NCI-H446 treated with DMSO at 0.1 percent for 48 hours (cell line): ENCODE results near the gene TBXAS1.

Experiments used
- DNase-seq: peaks from one replicate; lab custom pipeline; 2025; lab: John Stamatoyannopoulos, UW

The TBXAS1 gene

DNA sequence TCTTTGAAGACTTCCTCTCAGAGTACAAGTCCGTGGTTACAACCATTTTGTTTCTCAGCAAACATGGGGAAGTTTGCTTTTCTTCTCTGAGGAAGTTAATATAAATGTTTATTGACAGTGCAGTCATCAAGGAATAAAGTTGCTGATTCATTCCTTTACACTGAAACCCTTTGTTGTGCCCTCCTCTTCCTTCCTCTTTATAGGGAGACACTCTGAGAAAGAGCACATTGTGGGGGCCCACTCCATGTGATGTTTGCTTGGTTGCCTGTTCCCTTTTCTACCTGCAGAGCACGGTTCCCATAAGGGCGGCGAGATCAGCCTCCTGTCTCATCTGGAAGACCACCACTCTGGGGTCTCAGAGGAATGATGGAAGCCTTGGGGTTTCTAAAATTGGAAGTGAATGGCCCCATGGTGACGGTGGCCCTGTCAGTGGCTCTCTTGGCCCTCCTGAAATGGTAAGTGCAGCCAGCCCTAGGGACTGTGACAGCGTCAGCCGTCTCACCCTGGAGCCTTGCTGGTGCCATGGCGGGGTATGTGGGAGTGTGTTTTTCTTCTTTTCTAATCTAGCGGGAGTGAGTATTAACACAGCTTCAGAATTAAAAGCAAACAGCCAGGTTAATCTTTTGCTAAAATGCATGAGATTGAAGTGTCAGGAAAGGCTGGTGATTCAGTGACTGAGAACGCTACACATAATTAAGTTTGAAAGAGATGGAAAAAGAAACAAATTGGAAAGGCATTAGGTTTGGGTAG is at the start of gene TBXAS1:
TSS of gene TBXAS1 (plus strand) at position 240 of the 750 bp plus-strand sequence. CDS start at position 367, 127 bp downstream.
- DNase-seq: no peak

DNA sequence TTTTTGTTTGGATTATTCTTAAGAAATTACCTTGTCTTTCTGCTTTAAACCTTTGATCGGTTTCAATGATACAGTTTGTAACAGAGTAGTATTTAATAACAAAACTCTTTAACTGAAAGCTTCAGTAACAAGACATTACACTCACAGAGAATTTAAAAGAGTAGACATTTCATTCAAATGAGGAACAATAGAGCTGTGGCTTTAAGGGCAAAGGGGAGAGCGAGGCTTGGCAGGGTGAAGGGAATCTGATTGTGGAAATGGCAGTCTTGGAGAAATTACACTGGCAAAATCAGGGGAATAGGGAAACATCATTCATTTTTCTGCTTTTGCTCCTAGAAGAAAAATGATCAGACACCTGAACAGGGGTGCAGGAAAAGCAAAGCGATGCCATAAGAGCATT is 46.1 kb upstream of the TBXAS1 start:
- no peak for DNase-seq

DNA sequence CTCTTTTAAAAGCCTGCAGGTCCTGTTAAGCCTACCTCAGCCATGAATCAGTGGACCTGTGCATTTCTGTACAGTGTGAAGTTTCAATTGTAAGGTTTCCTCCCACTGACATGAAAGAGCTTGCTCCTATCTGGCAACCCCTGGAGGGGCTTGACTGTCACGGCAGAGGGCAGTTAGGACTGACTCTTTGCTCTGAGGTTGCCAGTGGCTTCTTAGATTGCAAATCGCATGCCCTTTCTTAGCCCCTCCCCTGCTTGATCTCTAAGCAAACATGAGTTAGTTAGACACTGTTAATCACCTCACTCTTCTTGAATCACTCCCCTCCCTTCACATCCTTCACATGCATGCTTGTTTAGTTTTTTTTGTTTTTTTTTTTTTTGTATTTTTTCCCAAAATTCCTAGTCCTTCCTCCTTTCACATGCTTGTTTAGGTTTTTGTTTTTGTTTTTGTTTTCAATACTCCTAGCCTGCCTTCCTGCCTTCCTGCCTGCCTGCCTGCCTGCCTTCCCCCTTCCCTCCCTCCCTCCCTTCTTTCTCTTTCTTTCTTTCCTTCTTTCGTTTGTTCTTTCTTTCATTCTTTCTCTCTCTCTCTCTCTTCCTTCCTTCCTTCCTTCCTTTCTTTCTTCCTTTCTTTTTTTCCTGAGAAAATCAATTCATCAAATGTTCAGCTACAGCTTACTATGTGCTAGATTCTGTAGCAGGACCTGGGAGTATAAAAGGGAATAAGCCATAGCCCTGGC is 45.2 kb upstream of the TBXAS1 start:
- no peak for DNase-seq

DNA sequence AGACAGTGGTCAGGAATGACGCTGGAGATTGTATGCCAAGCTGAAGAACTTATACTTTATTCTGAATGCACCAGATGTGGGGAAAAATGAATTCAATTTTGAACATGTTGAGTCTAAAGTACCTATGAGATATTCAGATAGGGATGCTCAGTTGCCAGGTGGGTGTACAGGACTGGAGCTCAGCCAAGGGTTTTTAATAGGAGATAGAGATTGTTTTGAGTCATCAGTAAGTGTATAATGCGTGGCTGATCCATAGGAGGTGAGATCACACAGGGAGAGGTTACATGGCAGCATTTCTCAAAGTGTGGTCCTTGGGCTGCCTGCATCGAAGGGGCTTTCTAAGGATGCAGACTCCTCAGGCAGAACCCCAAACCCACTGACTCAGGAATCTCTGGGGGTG is 44.4 kb upstream of the TBXAS1 start:
- DNase-seq: no peak

DNA sequence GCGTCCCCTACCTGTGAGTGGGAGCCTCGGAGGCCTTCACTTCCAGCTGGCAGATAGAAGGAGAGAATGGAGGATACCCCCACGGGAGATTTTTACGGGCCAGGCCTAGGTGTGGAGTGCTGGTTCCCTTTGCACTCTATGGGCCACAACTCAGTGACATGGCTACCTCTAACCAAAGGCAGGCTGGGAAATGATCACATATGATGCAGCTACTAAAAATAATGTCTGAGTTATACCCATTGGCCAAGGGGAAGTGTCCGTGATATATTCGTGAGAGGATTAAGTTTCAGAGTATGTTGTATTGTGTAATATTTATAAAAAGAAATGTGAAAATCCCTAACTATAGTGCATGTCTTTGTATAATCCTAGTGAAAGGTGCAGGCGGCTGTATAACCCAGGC is 37.7 kb upstream of the TBXAS1 start:
- no peak for DNase-seq

DNA sequence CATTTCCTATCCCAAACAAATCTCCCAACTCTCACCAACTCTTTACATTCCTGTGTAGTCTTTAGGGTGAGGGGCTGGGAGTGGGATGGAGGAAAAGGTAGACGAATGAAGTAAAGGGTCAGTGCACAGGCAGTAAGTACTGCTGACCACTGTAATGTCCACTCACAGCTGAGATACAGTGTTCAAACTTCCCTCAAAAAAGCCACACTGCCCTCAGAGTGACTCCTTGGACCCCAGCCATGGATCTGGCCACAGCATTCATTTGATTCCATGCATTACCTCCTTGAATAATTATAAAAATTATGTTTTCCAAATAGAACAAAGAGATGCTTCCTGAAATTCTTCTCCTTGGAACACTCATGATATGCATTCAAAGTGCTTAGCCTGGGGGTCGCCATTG is 31.5 kb upstream of the TBXAS1 start:
- DNase-seq: no peak

DNA sequence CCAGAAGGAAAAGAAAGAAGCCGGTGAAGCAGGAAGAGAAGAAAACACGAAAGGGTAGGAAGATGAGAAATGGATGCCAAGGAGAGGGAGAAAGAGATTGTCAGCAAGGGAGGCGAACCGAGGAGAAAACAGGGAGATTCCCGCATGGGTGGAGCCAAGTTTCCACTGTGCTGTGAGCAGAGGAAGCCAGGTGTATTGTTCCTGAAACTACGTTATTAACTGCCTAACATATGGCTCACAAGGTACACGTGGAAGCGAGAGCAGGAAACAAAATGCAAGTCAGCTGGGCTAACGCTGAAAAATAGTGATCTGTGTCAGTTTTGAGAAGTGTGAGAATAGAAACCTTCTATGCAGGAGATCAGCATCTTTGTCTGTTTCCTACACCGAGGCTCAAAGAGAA is 30.8 kb upstream of the TBXAS1 start:
- no peak for DNase-seq

DNA sequence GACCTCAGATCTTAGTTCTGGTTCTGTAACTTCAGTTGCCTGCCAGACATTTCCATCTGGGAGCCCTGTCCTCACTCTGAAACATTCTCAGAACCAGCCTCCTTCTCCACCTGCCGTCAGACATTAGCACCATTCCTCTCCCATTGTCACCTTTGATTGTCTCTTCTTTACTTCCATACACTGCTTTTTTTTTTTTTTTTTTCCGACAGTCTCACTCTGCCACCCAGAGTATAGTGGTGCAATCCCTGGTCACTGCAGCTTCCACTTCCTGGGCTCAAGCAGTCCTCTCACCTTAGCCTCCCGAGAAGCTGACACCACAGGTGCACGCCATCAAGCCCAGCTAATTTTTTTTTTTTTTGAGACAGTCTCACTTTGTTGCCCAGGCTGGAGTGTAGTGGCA is 30.2 kb upstream of the TBXAS1 start:
- DNase-seq: no peak

DNA sequence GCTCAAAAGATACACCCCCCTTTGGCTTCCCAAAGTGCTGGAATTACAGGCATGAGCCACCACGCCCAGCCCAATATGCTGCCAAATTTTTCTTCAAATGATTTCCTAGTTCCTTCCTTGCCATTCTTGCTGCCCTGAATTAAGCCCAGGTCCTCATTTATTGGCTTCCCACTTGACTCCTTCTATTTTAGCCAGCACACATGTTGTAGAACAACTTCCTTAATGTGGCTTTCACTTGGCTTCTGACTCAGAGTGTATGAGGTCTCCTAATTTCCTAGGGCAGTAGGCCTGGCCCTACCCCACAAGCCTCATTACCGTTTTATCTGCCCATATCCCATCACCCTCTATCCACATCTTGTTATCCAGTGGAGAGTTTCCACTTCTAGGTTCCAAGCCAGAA is 29.5 kb upstream of the TBXAS1 start:
- no peak for DNase-seq

DNA sequence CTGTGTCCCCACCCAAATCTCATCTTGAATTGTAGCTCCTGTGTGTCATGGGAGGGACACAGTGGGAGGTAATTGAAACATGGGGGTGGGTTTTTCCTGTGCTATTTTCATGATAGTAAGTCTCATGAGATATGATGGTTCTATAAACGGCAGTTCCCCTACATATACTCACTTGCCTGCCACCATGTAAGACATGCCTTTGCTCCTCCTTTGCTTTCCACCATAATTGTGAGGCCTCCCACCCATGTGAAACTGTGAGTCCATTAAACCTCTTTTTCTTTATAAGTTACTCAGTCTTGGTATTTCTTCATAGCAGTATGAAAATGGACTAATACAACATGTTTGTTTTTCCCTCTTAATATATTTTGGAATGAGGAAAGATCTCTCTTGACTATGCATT is 24.5 kb upstream of the TBXAS1 start:
- no peak for DNase-seq

DNA sequence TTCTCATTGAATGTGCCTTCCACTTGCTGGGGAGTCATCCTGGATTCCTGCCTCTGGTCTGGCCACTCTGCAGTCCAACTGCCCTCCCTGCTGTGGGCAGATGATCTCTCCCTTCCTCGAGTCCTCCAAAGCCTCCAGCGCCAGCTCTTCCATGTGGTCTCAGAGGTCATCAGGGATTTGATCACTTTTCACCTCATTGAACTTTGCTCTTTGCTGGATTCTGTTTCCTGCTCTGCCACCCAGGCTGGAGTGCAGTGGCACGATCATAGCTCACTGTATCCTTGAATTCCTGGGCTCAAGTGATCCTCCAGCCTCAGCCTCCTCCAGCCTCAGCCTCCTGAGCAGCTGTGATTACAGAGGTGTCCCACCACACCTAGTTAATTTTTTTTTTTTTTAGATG is 22.1 kb upstream of the TBXAS1 start:
- no peak for DNase-seq

DNA sequence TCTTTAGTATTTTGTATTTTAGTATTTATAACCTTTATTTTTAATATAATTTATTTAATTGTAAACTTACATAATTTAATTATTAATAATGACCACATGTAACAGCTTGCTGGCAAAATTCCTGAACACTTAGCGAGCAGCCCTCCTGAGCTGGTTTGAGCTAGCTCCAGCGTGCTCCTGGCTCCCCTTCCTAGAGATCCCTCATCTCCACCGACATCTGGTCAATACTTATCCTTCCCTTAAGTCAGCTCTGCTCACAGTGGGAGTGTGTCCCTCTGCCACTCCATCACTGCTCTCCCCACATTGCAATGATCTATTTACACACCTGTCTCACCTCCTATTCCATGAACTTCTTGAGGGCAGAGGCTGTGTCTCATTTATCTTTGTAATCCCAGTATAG is 20.6 kb upstream of the TBXAS1 start:
- no peak for DNase-seq

DNA sequence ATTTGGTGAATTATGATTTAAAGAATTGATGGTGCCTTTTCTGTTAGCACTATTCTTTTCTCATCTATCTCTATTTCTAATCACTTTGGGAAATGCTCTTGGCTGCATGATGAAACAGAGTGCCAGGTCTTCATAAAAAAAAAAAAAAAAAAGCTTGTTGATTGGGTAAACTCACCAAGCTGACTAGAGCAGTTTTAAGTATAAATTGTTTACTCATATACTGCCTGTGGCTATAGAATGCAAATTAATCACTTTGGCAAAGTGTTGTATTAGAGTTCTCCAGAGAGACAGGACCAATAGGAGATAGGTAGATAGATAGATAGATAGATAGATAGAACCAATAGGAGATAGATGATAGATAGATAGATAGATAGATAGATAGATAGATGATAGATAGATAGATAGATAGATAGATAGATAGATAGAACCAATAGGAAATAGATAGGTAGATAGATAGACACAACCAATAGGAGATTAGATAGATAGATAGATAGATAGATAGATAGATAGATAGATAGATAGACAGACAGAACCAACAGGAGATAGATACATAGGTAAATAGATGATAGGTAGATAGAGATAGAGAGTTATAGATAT is 20.1 kb upstream of the TBXAS1 start:
- no peak for DNase-seq

DNA sequence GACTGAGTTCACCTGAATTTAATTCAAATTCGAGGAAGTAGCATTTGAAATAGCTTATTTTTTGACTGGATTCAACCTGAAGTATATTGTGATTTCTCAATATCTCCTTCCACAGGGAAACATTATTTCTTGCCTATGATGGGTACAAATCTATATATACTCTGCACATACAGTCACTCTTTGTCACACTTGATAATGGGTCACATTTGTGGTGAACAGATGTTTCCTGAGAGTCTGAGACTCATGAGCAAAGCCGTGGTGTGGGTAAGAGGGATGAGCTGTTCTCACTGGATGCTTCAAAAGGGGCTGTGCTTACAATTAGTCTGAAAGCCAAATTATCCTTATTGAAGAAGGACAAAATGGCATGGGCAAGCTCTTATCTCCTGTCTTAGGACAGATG is 18.0 kb upstream of the TBXAS1 start:
- no peak for DNase-seq

DNA sequence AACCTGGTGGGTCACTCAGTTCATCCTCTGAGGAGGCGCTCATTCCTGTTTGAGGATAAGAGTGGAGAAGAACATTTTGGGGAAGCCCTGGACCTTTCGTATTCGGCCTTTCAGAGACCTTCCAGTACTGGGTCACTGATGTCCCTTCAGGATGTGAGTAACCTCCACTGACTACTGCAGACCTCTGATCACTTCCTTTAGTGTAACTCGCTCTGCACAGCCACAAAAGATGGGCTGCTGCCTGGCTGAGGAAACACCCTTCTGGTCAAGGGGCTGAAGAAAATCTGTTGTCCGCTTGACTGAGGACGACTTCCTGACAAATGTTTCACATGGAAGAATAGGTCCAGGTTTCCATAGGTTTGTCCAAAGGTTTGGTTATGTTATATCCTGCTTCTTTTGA is 15.9 kb upstream of the TBXAS1 start:
- DNase-seq: no peak

DNA sequence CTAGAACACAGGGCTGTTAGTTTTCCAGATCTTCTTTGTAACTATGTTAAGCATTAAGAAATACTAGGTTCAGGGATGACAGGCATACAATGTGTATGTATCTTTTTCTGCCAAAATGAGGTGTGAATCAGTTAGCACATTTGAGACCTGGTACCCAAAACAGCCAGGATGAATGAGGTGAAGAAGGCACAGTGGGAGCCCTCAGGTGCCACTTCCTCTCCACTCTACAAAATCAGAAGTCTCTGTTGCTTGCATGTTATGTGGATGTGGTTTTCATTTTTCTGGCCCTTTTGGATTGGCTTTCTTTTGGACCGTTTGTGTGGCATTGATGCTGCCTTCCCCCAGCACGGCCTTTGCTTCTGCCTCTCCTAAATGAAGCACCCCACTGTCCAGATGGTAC is 15.4 kb upstream of the TBXAS1 start:
- DNase-seq: no peak

DNA sequence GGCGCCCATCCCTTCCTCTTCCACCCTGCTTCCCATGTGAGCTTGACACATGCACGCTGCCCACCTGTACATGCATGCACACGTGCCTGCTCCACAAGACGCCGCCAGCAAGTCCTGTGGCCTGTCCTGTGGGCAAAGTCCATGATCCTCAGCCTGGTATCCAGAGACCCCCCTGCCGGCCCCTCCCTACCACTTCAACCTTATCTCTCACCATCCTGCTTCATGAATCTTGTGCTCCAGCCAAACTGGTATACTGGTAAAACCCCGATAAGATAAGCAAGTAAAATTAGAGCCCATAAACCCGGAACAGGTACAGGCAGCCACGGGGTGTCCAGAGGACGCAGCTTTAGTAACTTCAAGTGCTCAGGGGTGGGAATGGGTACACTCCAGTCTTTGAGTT is 11.8 kb upstream of the TBXAS1 start:
- no peak for DNase-seq

DNA sequence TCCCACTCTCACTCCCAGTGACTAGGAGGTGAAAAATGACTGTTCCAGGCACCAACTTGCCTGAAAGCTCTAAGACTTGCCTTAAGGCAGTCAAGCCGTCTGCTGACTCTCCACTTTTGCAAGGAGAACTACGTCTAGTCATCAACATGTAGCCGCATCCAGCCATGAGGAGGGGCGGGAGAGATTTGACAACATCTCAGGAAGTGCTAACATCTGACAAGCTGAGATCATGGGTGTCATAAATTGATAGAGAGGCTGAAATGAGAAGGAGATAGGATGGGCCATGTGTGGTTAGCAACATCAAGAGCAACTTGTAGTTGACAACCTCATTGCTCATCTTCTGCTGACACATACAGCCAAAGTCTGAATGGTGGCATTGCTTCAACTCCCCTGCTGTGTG is 9.0 kb upstream of the TBXAS1 start:
- no peak for DNase-seq

DNA sequence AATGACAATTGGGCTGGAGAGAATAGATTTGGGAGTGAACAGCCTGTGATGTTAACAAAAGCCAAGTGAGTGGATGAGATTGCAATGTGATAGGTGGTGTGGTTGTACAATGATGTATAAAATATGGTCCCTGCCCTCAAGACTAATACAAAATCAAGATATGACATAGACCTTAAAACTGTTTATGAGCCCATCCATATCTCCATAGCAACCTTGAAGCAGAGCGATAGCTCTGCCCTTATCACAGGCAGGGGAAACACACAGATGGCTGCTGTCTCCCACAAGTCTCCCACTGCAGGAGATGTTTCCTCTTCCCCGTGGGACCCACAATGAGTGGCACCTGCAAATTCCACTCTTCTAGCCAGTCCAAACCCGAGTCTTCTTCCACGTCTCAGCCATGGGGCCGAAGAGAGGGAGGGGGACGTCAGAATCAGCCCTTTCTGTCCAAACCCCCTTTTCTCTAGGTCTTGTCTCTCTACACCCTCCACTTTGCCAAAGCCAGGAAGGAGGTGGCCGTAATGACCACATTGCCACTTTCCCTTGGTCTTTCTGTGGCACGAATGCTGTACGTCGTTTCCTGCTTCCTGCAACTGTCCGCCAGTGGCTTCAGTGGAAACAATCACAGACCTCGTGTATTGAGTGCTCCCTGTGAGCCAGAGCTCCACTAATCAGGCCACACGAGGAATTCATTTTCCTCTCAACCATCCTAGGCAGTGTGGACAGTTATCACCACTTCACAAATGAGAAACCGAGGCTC is 7.5 kb upstream of the TBXAS1 start:
- no peak for DNase-seq

DNA sequence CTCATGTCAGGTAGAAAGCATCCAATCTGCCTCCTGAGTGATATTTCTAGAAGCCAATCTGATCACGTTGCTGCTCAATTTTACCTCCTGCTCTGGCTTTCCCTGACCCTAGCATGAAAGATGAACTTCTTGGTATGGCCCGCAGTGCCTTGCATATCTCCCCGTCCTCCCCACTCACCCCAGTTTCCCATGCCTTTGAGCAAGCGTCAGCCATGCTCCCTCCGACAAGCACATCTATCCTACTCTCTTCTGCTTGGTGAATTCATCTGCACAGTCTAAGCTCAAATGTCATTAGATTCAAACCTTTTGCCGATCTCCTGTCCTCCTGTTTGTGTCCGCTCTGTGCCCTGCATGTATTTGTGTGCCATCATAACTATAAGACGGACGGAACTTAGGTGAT is 6.2 kb upstream of the TBXAS1 start:
- DNase-seq: no peak

DNA sequence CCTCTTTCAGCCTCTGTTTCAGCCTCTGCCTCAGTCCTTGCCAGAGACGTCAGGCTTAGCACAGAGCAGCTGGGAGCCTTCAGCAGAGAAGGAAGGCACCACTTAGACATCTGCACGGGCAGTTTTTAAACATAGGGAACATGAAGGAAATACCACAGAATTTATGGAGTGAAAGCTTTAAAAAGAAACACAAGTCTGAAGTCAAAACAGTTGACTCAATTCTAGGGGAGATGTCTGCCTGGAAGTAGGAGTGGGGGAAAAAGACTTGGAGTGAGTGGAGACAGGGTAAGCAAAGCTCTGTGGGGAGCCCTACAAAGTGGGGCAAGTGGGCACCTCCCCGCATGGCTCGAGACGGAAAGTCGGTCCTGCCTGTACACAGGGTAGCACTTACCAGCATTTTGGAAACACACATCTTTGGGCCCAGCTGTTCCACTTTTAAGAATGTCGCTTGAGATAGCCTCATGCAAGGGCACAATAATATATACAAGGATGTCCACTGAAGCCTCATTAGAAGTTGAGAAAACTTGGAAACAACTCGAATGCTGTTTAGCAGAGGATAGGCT is 5.0 kb upstream of the TBXAS1 start:
- no peak for DNase-seq

DNA sequence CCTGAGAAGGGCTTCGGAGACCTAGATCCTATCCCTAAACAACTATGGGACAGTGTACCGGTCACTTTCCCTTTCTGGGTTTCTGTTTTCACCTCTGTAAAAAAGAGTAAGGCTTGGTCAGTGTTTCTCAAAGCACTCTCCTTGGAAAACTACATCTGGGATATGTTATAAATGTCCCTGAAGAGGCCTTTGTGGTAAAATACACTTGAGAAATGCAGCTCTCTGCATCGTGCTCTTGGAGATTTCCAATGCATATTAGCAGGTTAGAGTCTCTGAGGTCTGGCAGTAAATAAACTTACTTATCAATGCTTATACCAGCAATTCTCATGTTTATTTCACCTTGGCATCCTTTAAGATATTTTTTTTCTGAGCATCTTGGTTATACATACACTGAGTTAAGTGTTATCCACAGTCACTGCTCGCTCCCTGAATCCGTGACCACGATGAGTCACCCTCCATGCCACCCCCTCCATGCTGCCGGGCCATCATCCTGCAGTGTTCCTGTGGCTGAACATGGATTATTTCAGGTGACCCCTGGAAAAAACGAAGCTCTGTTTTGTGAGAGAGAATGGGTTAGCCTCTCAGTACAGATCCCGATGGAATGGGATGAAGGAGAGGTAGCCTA is 3.3 kb upstream of the TBXAS1 start:
- no peak for DNase-seq
